Activated gamma-delta T cell treated with anti-CD3 and anti-CD28 coated beads, Interleukin-2, amount 50 U/mL, for 16 hours (primary cell): ENCODE results near the gene JAG1.

Experiments
- DNase-seq: peaks from one replicate; pipeline ENCODE4 v3.0.0-alpha.2; 2020; ENCODE audit warnings: low read depth

JAG1 gene

DNA sequence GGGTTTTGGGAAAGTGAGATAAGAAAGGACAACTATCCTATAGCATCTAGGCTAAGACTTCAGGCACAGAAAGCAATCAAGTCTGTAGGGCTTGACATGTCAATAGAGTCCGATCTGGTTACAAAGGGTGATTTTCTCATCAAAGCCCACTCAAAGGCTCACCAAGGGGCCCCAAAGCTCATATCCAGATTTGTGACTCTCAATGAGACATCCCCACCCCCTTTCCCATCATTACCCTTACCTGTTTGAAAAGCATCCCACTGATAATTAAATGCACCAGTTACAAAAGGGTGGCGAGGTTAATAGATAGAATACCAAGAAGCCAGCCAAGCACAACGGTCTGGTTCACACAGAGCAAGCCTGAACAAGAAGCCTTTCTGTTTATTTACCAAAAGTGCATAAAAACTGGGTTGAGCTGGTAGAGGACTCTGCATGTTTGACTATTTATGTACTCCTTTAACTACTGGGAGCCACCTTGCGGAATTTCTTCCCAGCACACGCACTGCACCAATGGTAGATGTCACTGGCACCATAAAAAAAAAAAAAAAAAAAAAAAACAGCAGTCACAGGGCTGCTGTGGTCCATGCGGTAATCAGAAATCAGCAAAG, 6.1 kb downstream of the JAG1 start:
- DNase-seq: no peak

- no peak for DNase-seq
These were observed 6.8 kb downstream of the JAG1 start for GRCh38 chr20:10667077-10667401.

- DNase-seq: no peak
These were observed 7.3 kb downstream of the JAG1 start for GRCh38 chr20:10666221-10667076.

- DNase-seq: no peak
These were observed 8.0 kb downstream of the JAG1 start for GRCh38 chr20:10665791-10666190.

GRCh38 chr20:10665027-10665561, 8.7 kb downstream of the JAG1 start:
- DNase-seq: no peak

GRCh38 chr20:10663756-10664155, 10.0 kb downstream of the JAG1 start:
- no peak for DNase-seq

GRCh38 chr20:10662661-10663458, 10.9 kb downstream of the JAG1 start:
- no peak for DNase-seq

GRCh38 chr20:10662151-10662550, 11.6 kb downstream of the JAG1 start:
- DNase-seq: no peak

- no peak for DNase-seq
These were observed 12.5 kb downstream of the JAG1 start for GRCh38 chr20:10661261-10661660.

DNA sequence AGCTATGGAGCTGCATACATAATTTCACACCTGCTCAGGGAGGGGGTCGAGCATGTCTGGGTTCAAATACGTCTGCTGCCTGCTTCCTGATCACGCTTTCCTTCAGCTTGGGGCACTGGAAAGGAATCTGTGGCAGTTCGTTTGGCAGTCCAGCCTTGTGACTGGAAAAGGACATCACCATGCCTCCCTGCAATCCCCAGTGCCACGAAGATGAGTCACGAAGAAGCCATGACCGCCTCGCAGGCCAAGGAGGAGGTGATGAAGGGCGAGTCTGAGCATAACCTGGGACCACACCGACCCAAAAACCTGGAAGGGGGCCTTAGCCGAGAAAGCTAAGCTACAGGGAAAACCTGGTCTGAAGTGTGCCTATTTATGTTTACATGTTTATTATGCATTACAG, 13.1 kb downstream of the JAG1 start:
- DNase-seq: no peak

DNA sequence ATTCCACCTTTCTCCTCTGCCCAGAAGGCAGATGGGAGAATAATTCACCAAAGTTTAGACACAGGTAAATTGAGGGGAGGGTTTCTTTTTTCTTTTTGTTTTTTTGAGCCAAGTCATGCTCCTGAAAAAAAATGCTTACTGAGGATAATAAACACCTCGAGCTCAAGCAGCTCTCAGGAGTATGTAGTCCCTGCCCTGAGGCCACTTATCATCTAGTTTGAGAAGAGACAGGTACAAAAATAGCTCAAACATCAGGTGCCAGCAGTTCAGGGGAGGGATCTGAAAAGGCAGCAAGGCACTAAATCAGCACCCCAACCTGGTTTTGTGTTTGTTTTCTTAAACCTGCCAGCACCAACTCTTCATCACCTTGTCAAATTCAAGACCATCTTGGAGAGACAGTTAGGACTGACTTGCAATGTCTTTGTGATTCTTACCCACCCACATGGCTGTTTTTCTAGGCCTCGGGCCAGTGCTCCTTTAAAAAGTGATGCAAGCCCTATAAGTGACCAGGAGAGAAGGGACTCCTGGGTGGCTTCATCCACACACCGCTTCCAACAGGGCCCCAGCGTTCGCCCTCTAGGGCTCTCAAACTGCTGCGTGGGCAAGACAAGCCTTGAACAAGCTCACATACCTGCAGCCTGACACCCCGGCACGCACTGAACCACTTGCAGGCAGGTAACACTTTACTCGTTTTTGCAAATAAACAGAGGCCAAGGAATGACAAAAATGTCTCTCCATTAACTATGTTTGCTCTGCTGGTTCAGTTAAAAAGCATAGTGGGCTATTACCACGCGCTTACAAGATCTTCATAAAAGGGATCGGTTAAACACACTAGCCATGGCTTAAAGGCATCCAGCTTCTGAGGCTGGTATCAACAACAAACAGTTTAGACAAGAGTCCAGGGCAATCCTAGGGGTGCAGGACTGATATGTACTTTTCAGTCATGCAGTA, 13.9 kb downstream of the JAG1 start:
- DNase-seq: no peak

DNA sequence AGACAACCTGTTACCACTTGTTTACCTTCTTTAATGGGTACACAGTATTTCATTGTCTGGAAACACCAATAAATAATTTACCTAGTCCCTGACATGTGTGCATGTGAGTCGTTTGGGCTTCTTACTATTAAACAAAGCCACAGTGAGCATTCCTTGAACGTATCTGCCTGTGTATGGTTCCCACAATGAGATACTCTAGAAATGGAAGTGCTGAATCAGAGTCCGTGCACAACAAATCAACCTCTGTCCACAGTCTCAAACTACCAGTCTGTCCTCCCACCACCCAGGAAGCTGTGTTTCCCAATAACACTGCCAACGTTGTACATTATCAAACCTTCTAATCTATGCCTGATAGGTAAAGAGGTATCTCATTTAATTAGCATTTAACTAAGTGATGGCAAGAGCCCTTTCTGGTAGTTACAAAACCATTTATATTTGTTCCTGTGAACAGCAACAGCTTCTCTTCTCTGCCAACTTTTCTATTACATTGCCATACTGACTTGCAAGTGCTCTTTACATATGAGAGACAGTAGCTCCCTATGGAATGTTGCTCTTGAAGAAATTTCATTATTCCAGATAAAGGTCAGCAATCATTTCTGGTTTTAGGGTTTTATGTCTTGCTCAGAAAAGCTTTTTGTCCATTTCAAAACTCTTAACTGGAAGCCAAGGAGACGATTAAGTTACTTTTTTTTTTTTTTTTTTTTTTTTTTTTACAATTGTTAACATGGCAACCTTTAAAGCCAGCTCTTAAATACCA, 14.7 kb downstream of the JAG1 start:
- DNase-seq: no peak

- no peak for DNase-seq
These were observed 15.6 kb downstream of the JAG1 start for GRCh38 chr20:10658051-10658823.

DNA sequence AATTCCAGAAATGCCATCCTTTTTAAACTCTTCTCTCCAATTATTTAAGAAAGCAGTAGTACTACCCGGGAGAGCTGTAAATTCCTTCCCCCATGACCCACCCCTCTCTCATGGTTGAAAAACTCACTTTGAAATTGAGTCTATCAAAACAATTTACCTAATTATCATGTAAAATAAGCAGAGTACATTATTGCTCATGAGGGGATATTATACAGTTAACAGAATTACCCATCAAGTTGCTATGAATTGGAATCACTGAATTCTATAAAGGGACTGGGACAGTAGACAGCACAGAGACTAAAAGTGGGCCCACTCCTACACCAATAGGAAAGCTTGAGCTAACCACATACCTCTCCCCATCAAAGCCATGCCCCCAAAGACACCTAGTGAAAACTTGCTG, 16.3 kb downstream of the JAG1 start:
- DNase-seq: no peak

- DNase-seq: no peak
These were observed 17.8 kb downstream of the JAG1 start for GRCh38 chr20:10655720-10656669.

GRCh38 chr20:10654630-10655029, 19.2 kb downstream of the JAG1 start:
- no peak for DNase-seq

DNA sequence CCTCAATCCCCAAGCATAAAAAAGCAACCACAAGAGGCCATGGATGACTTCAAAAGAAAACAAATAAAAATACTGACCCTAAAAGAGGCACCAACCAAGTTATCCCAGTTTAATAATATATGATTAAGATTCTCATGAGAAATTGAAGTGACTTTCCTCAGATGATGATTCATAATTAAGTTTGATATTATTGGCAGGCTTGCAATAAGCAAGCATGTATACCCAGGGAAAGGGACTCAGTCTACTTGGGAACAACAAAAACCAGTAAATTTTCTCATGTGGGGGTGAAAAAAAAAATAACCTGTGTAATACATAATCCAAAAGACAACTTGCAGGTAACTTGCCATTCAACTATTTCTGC, 19.6 kb downstream of the JAG1 start:
- no peak for DNase-seq

DNA sequence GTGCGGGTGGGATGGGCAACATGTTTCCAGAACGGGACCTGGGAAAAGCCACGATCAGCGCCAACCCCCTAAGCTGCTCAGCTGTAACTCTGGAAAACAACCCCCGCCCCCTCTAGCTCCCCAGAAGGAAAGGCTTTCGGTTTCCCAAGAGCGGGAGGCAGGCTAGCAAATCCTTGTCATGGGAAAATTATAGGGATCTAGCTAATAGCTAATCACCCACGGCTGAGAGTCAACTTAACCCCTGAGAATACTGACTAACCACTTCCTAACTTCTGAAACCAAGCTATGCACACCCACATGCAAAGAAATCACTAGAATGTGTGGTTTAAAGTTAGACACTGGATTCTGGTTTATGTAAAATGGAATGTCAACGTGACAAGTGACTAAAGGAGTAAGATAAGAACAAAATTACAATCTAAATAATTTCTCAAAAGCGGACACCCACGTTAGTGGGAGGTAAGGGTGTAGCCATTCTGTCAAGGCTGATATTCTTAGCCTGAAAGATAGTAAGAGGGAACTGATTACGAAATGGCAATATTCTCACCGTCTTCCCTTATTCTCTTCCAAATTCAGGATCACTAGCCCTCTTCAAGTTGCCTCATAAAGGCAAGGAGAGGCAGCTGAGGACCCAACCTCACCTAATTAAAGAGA, 20.1 kb downstream of the JAG1 start:
- DNase-seq: no peak
